Activated naive CD8-positive, alpha-beta T cell treated with anti-CD3 and anti-CD28 coated beads for 36 hours (primary cell): ENCODE measurements around the gene PDS5A. TPM values are rescaled to one million over a fixed set of nuclear protein-coding genes. Genes with fewer than 3 reads are reported as not detected.
"Not testable (repeated sequence)": the region's sequence is repeated elsewhere in the genome, so short reads cannot be mapped to it uniquely, and the experiment has no call there.

Source experiments
- DNase-seq: peaks from one replicate; pipeline ENCODE4 v3.0.0; 2021
- H3K27ac Mint-ChIP-seq: one replicate; pipeline ENCODE4 v1.8.0; 2022; ENCODE audit warnings: mild to moderate bottlenecking, moderate library complexity, mixed read lengths
- H3K27me3 Mint-ChIP-seq: one replicate; pipeline ENCODE4 v1.8.0; 2022; ENCODE audit warnings: mild to moderate bottlenecking, mixed read lengths
- H3K36me3 Mint-ChIP-seq: one replicate; pipeline ENCODE4 v1.8.0; 2021; ENCODE audit warnings: mild to moderate bottlenecking, mixed read lengths
- H3K4me1 Mint-ChIP-seq: one replicate; pipeline ENCODE4 v1.8.0; 2021; ENCODE audit warnings: mixed read lengths
- H3K4me3 Mint-ChIP-seq: one replicate; pipeline ENCODE4 v1.8.0; 2022; ENCODE audit warnings: mild to moderate bottlenecking, moderate library complexity, mixed read lengths
- H3K9me3 Mint-ChIP-seq: one replicate; pipeline ENCODE4 v1.8.0; 2022; ENCODE audit warnings: mixed read lengths
- total RNA-seq, 2 experiments: library from RNA; stranded (reverse); gene quantifications; one replicate each; pipeline ENCODE4 v1.2.3, GENCODE V29; 2021

PDS5A gene
- total RNA-seq, 2 experiments from 2014 or later: 104 to 107 TPM

- Mint-ChIP-seq H3K27ac (no peak overlapping the region), H3K9me3 (peaks cover 13% of the 10 kb centered on the region), H3K4me1 (peaks cover 4% of the 10 kb centered on the region), H3K36me3 (peaks cover 9% of the 10 kb centered on the region), H3K27me3 (peaks cover 8% of the 10 kb centered on the region), H3K4me3 (no peak overlapping the region)
- DNase-seq: no peak
These were observed 169.4 kb downstream of the PDS5A start for GRCh38 chr4:39808231-39808749.

GRCh38 chr4:39802005-39802404 lies 175.7 kb downstream of the PDS5A start:
- no peaks in the 10 kb centered on the region for H3K4me1 Mint-ChIP-seq
- no peaks in the 10 kb centered on the region for H3K36me3 Mint-ChIP-seq
- no peak overlapping the region for H3K4me3 Mint-ChIP-seq
- no peak overlapping the region for H3K27ac Mint-ChIP-seq
- no peaks in the 10 kb centered on the region for H3K27me3 Mint-ChIP-seq
- no peaks in the 10 kb centered on the region for H3K9me3 Mint-ChIP-seq
- DNase-seq: no peak

DNA sequence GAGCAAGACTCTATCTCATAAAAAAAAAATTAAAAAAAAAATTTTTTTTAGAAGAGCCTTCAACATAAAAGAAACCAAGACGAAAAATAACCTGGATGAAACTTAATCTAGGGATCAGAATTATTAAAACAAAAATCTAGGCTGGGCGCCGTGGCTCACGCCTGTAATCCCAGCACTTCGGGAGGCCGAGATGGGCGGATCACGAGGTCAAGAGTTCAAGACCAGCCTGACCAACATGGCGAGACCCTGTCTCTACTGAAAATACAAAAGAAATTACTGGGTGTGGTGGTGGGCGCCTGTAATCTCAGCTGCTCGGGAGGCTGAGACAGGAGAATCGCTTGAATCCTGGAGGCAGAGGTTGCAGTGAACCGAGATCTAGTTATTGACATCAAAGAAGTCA lies 184.7 kb downstream of the PDS5A start:
- H3K4me3 Mint-ChIP-seq, H3K27ac Mint-ChIP-seq, H3K4me1 Mint-ChIP-seq, H3K36me3 Mint-ChIP-seq, DNase-seq, H3K9me3 Mint-ChIP-seq, H3K27me3 Mint-ChIP-seq: not testable (repeated sequence)

DNA sequence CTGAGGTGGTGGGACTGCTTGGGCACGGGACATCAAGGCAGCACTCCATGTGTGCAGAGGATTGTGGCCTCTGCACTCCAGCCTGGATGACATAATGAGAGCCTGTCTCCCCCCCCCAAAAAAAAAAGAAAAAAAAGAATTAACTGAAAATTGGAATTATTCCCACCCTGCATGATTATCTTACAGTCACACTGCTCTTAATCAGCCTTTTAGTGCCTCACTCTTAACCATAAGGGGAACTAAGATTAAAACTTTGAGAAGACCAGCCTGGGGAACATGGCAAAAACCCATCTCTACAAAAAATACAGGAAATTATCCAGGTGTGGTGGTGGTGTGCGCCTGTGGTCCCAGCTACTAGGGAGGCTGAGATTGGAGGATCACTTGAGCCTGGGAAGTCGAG lies 185.2 kb downstream of the PDS5A start:
- Mint-ChIP-seq H3K9me3 (peaks cover 2% of the 10 kb centered on the region), H3K36me3 (no peaks in the 10 kb centered on the region), H3K27ac (no peak overlapping the region), H3K4me3 (no peak overlapping the region), H3K27me3 (no peaks in the 10 kb centered on the region), H3K4me1 (no peaks in the 10 kb centered on the region)
- DNase-seq: no peak

GRCh38 chr4:39792128-39792527 lies 185.6 kb downstream of the PDS5A start:
- H3K27ac Mint-ChIP-seq: no peak overlapping the region
- no peak for DNase-seq
- H3K27me3 Mint-ChIP-seq: no peaks in the 10 kb centered on the region
- H3K36me3 Mint-ChIP-seq: no peaks in the 10 kb centered on the region
- H3K4me3 Mint-ChIP-seq: no peak overlapping the region
- H3K4me1 Mint-ChIP-seq: no peaks in the 10 kb centered on the region
- peaks cover 2% of the 10 kb centered on the region for H3K9me3 Mint-ChIP-seq

DNA sequence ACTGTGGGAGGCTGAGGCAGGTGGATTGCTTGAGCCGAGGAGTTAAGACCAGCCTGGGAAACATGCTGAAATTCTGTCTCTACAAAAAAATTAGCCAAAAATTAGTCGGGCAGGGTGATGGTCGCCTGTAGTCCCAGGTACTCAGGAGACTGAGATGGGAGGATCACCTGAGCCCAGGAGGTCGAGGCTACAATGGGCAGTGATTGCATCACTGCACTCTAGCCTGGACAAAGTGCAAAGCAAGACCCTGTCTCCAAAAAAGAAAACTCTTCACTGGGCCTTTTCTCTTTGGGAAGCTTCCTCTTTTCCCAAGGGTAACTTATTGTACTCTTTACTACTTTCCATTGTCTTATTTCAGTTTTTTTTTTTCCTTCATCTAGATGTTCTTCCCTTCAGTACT lies 190.9 kb downstream of the PDS5A start:
- DNase-seq: no peak
- Mint-ChIP-seq H3K9me3 (peaks cover 2% of the 10 kb centered on the region), H3K4me1 (no peaks in the 10 kb centered on the region), H3K36me3 (no peaks in the 10 kb centered on the region), H3K27ac (no peak overlapping the region), H3K4me3 (no peak overlapping the region), H3K27me3 (no peaks in the 10 kb centered on the region)

GRCh38 chr4:39785083-39785482 lies 192.6 kb downstream of the PDS5A start:
- no peak overlapping the region for H3K27ac Mint-ChIP-seq
- H3K4me1 Mint-ChIP-seq: peaks cover 3% of the 10 kb centered on the region
- peaks cover 2% of the 10 kb centered on the region for H3K9me3 Mint-ChIP-seq
- no peaks in the 10 kb centered on the region for H3K36me3 Mint-ChIP-seq
- DNase-seq: no peak
- H3K27me3 Mint-ChIP-seq: no peaks in the 10 kb centered on the region
- H3K4me3 Mint-ChIP-seq: no peak overlapping the region

DNA sequence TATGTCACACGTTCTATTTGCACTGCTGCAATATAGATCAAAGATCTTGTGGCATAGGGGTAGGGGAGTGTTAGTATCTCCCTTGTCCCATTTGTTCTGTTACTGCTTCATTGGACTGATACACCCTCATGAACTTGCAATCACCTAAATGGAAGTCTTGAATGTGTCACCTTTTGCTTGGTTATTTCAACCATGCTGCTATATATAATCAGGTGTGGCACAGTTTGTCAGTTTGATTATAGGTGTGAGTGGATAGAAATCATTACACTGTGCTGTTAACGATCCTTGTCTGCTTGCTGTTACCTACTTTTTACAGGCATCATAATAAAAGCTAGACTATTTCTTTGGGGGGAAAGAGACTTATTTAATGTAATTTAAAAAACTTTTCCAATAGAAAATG lies 195.7 kb downstream of the PDS5A start:
- not testable (repeated sequence) for H3K9me3 Mint-ChIP-seq, H3K4me1 Mint-ChIP-seq, H3K36me3 Mint-ChIP-seq, H3K4me3 Mint-ChIP-seq, H3K27ac Mint-ChIP-seq, H3K27me3 Mint-ChIP-seq, DNase-seq

Other genes starting within 250 kb of the PDS5A start
- gene N4BP2, start 78.9 kb upstream of the PDS5A start, total RNA-seq: 10 to 100 TPM; 17.6 to 21.9 TPM
- 100 to 1,000 TPM; 112 to 114 TPM for gene RHOH, start 219.1 kb upstream of the PDS5A start, total RNA-seq